UCSD-AML1 (cell line): ENCODE results near the gene CELSR3.
A peak's percentile ranks its signal among the peaks of the same experiment; 100 is the strongest.

Experiments
- DNase-seq: peaks from one replicate; lab custom pipeline; 2025; ENCODE audit not compliant: unreplicated experiment; lab: John Stamatoyannopoulos, UW

CELSR3 gene

DNA sequence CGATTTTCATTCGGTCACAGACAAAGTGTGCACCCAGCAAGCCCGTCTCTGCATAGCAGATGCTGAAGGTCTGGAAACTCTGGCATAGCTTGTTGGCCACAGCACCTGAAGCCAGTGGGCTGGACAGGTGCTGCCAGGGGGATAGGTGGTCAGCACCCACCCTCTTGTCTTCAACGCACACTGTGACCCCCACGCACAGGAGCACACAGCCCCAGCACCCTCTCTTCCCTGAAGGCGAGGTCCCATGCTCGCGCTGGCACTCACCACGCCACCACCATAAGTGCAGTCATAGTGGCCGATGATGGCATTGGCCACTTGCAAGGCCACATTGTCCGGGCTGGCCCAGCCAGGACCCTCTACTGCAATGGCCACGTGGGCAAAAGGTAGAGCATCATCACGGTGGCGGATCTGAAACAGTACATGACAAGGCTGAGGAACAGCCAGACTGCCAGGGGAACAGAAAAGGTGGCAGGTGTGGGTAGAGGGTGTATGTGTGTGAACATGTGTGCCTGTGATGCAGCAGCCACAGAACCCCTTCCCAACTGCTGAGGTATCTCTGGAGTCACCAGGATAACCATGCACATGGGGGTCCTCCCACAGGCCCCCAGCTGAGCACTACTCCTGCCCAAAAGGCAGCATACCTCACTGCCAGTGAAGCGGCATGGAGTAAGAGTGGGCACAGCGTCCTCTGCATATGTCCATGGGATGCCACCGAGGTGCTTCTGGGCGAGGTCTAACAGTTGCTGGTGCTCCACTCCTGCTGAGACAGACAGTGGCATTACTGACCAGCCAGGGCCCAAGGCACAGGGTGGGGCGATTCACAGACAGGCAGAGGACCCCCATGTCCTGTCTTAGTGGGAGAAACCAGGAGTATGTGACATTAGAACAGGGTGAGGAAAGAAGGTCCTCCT lies 61.7 kb downstream of the CELSR3 start:
- DNase-seq = no peak

DNA sequence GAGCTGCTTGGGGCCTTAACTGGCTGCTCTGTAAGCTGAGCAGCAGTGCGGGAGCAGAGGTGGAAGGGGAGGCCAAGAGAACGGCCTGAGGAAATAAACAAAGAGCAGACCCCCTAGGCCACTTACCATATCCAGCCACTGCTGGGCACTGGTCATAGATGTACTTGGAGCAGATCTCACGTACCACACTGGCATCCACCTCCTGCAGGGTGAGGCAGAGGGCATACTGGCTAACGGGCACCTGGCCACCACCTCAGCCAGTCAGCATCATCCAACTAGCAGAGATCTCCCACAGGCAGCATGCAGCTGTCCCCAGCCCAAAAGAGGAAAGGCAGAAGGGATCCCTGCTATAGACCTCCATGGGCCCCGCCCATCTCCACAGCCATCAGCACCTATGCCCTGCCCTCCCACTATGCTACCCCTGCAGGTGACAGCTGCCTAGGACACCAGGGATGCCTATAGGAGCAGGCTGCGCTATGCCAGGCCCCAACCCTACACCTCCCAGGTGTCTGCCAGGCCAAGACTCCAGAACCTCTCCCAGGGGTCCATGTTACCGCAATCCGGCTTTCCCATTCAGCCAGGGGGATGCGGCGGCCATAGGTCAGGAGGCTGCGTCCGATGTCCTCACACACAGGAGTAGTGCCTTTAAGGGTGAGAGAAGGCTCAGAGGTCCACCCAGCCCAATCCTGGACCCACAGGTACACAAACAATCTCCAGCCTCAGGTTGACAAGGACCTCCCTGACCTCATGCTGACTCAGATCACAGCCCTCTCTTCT lies 63.0 kb downstream of the CELSR3 start:
- no peak for DNase-seq

DNA sequence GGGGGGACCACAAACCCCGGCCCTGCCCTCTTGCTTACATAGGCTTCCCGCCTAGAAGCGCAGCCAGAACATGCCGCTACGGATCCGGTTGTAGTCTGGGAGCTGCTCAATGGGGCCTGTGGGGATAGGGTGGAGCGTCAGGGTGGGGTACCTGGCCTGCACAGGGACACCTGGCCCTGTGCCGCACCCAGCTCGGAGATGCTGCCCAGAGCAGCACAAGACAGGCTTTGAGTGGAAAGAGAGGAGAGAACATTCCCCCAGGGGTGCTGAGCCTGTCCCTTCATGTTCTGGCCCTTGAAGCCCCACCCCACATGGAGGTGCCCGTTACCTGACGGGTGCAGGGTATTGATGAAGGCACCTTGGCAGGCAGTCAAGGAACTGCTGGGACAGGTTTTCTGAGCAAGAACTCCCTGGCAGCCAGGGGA lies 63.6 kb downstream of the CELSR3 start:
- DNase-seq = no peak

DNA sequence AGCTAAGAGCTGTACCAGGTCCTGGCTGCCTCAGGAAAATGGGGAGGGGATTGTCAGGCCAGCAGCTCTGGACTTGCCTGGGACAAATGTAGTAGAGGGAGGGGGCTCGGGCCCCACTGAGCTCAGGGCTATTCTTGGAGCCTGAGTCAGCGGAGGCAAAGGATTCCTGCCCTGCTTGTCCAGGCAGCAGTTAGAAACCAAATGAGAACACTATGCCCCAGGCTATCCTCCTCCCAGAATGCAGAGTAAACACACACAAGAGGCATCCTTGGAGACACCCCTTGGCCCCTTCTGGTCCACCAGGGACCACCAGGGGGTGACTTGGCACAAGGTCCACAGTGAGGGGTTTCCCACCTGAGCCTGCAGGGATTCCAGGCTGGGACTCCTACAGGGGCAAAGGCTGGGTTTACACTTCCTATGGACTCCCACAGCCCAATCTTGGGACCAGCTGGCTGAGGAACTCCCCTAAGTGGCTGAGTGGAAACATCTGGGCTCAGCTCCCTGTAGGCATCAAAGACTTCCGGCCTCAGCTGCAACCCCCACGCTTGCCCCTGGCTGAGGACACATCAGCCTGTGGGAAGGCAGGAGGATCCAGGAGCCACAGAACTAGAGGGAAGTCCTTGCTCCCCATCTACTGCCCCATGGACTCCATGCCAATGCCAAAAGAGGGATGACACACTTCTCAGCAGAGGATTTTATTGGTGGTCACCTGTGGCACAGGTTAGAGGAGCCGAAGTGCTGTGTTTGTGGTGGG lies 64.2 kb downstream of the CELSR3 start:
- peak; percentile 22 for DNase-seq

DNA sequence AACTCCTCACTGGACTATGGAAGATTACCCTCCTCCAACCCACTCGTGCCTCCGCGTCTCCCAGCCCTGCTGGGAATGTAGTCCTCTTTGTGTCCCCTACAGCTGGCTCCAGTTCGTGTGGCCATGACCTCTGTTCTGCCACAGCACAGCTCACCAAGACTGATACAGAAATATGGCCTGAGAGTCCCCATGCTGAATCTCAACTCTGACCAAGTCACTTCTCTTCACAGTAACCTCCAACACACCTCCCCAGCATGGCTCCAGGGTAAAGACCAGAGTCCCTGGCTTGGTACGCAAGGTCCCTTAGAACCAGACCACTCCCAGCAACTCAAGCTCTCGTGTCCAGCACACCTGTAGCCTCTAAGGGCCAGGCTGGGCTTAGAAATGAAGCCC lies 65.3 kb downstream of the CELSR3 start:
- no peak for DNase-seq

DNA sequence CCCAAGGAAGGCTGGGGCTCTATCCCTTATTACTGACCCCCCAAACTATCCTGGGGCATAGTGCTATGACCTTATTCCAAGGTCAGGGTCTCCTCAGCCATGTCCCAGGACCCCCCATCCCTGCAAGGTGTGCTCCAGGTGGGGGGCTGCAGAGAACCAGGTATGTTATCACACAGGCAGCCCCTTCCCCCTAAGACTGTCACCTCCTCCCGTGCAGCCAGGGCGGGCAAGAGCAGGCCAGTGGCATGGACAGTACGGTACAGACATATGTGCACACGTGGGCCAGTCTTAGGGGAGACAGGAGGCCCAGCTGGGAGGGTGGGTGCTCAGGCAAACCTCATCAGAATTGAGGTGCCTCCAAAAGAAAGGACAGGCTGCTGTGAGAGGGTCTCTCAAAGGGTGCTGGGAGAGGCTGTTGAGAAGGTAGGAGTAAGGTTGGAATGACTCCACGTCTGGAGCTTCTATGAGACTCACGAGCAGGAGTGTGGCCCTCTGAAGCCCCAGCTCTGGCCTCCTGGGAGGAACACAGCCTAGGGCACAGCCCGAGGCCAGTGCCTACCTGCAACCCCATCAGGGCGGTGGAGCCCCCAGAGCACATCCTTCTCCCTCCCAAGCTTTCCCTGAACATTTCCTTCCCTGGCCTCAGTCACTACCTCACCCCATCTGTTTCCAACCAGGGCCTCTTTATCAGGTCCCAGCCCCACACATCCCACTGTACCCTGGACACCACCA lies 65.8 kb downstream of the CELSR3 start:
- no peak for DNase-seq

DNA sequence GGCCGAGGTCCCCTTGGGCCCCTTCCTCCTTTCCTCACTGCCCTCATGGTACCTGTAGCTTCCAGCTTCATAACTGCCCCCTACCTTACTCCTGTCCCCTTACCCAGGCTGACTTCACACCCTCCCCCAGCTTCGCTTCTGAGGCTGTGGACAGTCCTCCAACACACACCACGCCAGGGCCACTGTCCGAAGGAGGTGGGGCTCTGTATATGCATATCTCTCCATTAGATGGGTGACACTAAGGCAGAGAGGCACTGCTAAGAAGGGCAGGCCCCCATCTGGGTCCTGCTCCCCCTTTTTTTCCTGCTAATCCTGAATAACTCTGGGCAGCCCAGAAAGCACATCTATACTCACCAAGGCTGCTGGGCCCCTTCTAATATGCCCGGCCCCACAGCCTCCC lies 66.5 kb downstream of the CELSR3 start:
- DNase-seq = no peak

DNA sequence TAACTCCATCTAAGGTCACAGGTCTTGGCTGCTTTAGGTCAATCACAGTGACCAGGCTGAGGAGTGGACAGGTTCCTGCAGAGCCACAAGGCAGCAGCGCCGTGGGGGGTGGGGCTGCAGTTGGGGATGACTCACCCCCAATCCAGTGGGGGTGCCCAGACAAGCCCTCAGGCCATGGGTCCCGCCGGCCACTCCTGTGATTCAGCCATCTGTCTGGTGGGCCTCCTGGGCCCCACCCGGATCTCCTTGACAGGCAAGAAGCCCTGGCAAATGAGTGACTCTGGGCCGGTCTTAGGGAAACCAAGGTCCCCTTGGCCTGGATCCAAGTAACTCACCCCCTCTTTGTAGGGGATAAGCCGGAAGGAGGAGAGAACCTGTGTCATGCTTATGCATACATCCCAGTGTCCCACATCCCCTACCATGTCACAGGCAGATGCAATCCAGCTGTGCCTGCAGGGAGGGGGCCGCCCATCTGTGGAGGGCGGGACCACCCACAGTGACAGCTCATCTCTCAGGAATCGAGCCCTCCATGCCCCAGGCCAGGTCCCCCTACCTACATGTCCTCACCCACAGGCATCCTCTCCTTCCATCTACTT lies 67.1 kb downstream of the CELSR3 start:
- DNase-seq = no peak

DNA sequence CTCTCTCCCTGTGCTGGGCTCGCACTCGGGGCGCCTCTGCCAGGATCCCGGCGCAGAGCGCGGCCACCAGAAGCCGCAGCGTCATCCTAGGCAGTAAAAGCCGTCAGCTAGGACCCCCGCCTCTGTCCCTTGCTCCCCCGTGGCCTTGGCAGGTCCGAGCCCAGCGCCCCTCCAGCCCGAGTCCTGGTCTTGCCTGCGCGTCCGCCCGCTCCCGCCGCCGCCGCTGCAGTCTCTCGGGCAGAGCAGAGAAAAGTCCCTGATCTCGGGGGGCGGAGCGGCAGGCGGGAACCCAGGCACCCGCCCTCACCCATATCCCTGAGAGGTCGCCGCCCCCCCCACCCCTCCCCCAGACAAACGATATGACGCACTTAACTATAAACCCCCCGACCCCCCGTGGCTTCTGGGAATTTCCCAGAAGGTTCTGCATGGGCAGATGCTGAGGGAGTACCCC lies 67.6 kb downstream of the CELSR3 start, which contains the start of gene COL7A1:
Gene COL7A1, minus strand, starts transcription at position 255 of the 451 bp plus-strand sequence. Its CDS starts 170 bp downstream, at position 85.
- DNase-seq = no peak

DNA sequence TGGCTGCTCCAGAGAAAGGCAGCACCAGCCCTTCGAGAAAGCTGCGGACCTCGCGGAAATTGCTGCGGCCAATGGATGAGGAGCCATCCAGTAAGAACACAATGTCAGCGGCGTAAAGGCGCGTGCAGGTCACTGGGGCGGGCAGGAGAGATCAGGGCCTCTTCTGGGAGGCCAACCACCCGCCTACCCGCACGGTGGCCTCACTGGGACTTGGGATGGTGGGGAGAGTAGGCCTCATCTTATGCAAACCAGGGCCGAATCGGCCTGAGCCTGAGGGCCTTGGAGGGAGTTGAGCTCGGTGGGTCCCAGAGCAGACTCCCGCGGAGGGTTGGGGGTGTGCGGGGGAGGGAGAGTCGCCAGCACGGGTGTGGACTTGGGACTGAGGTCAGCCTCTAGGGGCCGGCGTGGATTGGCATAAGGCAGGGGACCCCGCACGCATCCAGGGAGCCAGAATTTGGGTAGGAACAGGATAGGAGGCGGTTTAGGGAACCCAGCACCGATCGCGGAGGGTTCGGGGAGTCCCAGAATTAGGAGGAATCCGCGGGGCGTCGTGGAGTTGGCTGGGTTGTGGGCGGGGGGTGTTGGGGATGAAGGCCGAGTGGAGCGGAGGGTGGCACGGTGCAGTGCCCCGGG lies 68.2 kb downstream of the CELSR3 start:
- DNase-seq = no peak

DNA sequence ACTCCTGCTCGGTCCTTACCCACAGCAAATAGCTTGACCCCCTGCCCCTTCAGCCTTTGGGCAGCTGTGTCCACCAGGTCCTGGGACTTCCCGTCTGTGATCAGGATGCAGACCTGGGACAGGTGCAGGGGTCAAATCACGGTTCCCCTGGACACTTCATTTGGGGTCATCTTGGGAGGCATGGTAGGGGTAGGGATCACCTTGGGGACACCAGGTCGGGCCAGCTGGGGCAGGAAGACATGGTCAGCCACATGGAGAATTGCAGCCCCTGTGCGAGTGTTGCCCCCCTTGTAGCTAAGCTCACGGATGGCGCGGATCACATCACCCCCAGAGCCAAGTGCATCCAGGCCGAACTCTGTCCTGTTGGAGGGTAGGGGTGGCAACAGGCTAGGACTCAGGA lies 69.3 kb downstream of the CELSR3 start:
- no peak for DNase-seq

DNA sequence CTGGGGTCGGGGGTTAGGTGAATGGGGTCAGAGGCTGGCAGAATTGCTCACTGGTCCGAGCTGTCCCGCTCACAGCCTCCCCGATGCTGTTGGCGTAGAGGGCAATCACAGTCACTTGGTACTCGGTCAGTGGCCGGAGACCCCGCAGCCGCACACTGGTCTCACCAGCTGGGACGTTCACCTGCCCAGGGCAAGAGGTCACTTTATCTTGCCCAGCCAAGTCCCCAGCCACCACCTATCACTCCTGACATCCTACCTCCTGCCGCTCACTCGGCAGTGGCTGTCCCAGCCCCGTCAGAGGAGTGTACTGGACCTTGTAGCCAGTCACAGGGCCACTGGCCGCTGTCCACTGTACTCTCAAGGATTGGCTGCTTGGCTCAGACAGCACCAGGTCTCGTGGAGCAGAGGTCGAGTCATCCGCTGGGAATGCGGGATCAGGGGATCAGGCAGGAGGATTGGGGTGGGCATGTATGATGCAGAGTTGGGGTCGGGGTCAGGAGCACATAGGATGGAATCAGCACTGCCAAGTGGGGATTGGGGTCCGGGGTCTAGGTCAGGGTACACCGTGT lies 70.1 kb downstream of the CELSR3 start:
- DNase-seq = no peak

DNA sequence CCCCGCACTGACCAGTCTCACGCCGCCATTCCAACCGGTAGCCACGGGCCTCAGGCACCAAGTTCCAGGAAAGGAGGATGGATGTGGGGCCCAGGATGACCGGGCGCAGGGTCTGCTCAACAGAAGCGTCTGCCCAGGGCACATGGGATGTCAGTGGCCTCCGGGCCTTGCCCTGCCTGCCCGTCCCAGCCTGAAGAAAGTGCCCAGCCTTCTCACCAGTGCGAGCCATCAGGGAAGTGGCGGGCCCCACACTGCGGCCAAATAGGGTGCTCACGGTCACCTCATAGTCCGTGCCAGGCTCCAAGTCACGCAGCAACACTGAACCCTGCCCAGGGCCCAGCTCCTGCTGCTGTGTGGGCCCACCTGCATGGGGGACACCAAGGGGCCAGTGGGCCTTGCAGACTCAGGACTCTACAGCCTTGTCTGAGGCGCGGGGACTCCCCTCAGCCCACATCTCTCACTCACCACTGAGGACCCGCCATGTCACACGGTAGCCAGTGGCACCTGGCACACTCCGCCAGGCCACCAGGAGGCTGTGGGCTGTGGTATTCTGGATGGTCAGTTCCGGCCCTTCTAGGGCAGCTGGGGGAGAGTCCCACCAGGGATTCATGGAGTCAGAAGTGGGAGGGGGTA lies 70.7 kb downstream of the CELSR3 start:
- DNase-seq = no peak

DNA sequence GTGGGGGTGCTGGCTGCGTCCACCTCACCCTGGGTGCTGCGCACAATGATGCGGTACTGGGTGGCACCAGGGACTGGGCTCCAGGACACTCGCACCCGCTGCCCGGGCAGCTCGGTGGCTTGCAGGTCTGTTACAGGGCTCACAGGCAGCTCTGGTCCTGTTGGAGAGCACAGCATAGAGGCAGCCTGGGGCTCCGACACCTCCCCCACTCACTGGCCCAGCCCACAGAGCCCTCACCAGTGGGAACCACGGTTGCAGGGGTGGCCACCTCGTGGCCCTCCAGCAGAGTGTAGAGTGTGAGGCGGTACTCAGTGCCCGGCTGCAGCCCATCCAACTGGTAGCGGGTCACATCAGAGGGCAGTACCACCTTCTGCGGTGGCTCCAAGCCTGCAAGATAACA lies 71.2 kb downstream of the CELSR3 start:
- no peak for DNase-seq

DNA sequence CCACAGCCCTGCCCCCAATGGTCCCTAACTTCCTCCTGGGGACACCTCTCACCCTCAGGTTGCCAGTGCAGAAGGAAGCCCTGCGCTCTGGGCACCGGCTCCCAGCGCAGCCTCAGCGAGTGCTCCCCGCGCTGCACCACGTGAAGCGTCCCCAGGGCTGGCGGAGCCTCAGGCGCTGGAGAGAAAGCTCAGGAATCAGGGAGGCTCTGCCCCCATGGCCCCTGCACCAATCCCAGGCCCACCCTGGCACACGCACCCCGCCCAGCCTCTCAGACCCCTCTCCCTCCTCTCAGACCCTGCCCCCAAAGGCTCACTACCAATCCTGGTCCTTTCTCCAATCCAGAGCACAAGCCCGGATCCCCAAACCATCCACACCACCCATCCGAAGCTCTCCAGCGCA lies 74.5 kb downstream of the CELSR3 start:
- DNase-seq = no peak

DNA sequence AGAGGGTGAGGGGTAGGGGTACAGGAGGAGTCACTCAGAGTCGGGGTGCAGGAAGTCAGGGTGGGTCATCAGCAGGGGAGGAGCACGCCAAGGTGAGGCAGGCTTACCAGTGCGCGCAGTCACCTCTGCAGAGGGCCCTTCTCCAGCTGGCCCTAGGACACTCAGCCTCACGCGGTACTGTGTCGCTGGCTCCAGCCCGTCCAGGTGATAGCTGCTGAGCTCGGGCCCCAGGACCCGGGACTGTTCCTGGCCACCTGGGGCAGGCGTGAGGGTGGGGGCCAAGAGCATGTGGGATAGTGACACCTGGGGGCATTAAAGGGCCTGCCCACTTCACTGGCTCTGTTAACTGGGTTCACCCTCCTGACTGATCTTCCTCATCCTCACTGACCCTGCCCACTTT lies 75.0 kb downstream of the CELSR3 start:
- DNase-seq = no peak
